Prostate gland (tissue), 2 donors: ENCODE results near the gene ZNF324B. TPM values are rescaled to one million over a fixed set of nuclear protein-coding genes. Genes with fewer than 3 reads are reported as not detected.
"Not testable (repeated sequence)": the region's sequence is repeated elsewhere in the genome, so short reads cannot be mapped to it uniquely, and the experiment has no call there.

Experiments
- DNase-seq: peaks from one replicate; pipeline ENCODE4 v3.0.0-alpha.2; 2019; ENCODE audit warnings: low spot score
- H3K27ac ChIP-seq, 2 donors: fragments of 200-600 bp; sonication (generic); 2 replicates each; pipeline ENCODE4 v1.5.1; 2017 to 2019
- H3K27me3 ChIP-seq: fragments of 200-600 bp; sonication (generic); replicated peaks from 2 replicates; pipeline ENCODE4 v1.5.1; 2019; ENCODE audit not compliant: insufficient read depth
- H3K36me3 ChIP-seq, 2 donors: fragments of 200-600 bp; sonication (generic); 1 replicate in 1 of 2; 2 replicates in 1 of 2; pipeline versions ENCODE4 v1.5.1 to v1.8.1; 2017 to 2019
- H3K4me1 ChIP-seq: fragments of 200-600 bp; sonication (generic); replicated peaks from 2 replicates; pipeline ENCODE4 v1.5.1; 2019
- H3K4me3 ChIP-seq, 2 donors: fragments of 200-600 bp; sonication (generic); 2 replicates each; pipeline ENCODE4 v1.5.1; 2017 to 2019
- H3K9me3 ChIP-seq: fragments of 200-600 bp; sonication (generic); 2 replicates; pipeline ENCODE4 v1.5.1; 2017
- CTCF ChIP-seq, 4 experiments: fragments of 200-600 bp in 2 of 4; fragments of 450-650 bp in 2 of 4; sonication (generic) in 2 of 4; IDR thresholded peaks; 1 replicate in 3 of 4; 2 replicates in 1 of 4; pipeline ENCODE4 v1.5.1; 2016 to 2019; ENCODE audit warnings: antibody characterized with exemption in 4 of 4, mild to moderate bottlenecking in 2 of 4, moderate library complexity in 2 of 4
- POLR2A ChIP-seq: fragments of 450-650 bp; IDR thresholded peaks from one replicate; pipeline ENCODE4 v1.6.1; 2016; ENCODE audit warnings: antibody characterized with exemption, mild to moderate bottlenecking
- POLR2AphosphoS5 ChIP-seq: sonication (generic); formaldehyde crosslinking; IDR thresholded peaks from one replicate; pipeline ENCODE4 v1.6.1; 2017; ENCODE audit warnings: antibody characterized with exemption
- WGBS: methylation state at CpG from one replicate; pipeline ENCODE4 v1.1.5; 2018; 5-methylcytosine and 5-hydroxymethylcytosine counted together
- intact Hi-C: fragments of 100-400 bp; cut with DNase I; formaldehyde crosslinking; loops from one replicate; pipeline ENCODE4 v1.14.2; 2022
- total RNA-seq, 2 donors: library from RNA; depleted of rRNA; stranded (reverse); fragments of >200 nt; gene quantifications; one replicate each; pipeline ENCODE4 v1.1.0, GENCODE V29; 2016

ZNF324B gene
- total RNA-seq, 2 donors from 2014 or later: 10.8 to 16.4 TPM

GRCh38 chr19:58483776-58484175, 32.4 kb downstream of the ZNF324B start:
- Histone ChIP-seq H3K4me3 (no peak overlapping the region), H3K27me3 (no peaks in the 10 kb centered on the region), H3K27ac (no peak overlapping the region), H3K4me1 (no peaks in the 10 kb centered on the region), H3K9me3 (no peaks in the 10 kb centered on the region), H3K36me3 (no peaks in the 10 kb centered on the region)
- TF ChIP-seq CTCF (IDR thresholded peaks at IDR 0.05) (no peak), POLR2AphosphoS5 (no peak), POLR2A (no peak)
- 82% methylated on average over 2 of the region's 2 CpGs for WGBS
- intact Hi-C loops: no loop called here
- DNase-seq: no peak

GRCh38 chr19:58484349-58484748, 32.9 kb downstream of the ZNF324B start:
- H3K4me3 ChIP-seq, H3K9me3 ChIP-seq, intact Hi-C loops, H3K27ac ChIP-seq, DNase-seq, H3K27me3 ChIP-seq, H3K36me3 ChIP-seq, H3K4me1 ChIP-seq: not testable (repeated sequence)
- WGBS: 91% methylated on average over 5 of the region's 5 CpGs

GRCh38 chr19:58491393-58491792, 40.0 kb downstream of the ZNF324B start:
- no peak overlapping the region for H3K4me3 ChIP-seq
- no peak overlapping the region for H3K27ac ChIP-seq
- H3K27me3 ChIP-seq: no peaks in the 10 kb centered on the region
- intact Hi-C loops: no loop called here
- WGBS: 83% methylated on average over 5 of the region's 5 CpGs
- no peak for DNase-seq
- no peaks in the 10 kb centered on the region for H3K36me3 ChIP-seq
- TF ChIP-seq POLR2AphosphoS5 (no peak), CTCF (IDR thresholded peaks at IDR 0.05) (no peak), POLR2A (no peak)
- no peaks in the 10 kb centered on the region for H3K9me3 ChIP-seq
- no peaks in the 10 kb centered on the region for H3K4me1 ChIP-seq

- Histone ChIP-seq H3K36me3 (no peaks in the 10 kb centered on the region), H3K9me3 (no peaks in the 10 kb centered on the region), H3K4me1 (no peaks in the 10 kb centered on the region), H3K4me3 (no peak overlapping the region), H3K27me3 (no peaks in the 10 kb centered on the region), H3K27ac (no peak overlapping the region)
- no peak for DNase-seq
- 92% methylated on average over 14 of the region's 14 CpGs for WGBS
- intact Hi-C loops: no loop called here
- TF ChIP-seq CTCF (IDR thresholded peaks at IDR 0.05) (no peak), POLR2A (no peak), POLR2AphosphoS5 (no peak)
Observed at GRCh38 chr19:58492265-58492664, 40.8 kb downstream of the ZNF324B start.

- no peak for DNase-seq
- no peaks in the 10 kb centered on the region for H3K9me3 ChIP-seq
- H3K4me3 ChIP-seq: no peak overlapping the region
- no peaks in the 10 kb centered on the region for H3K36me3 ChIP-seq
- H3K27me3 ChIP-seq: no peaks in the 10 kb centered on the region
- no peaks in the 10 kb centered on the region for H3K4me1 ChIP-seq
- intact Hi-C loops: no loop called here
- TF ChIP-seq POLR2AphosphoS5 (no peak), CTCF (IDR thresholded peaks at IDR 0.05) (no peak), POLR2A (no peak)
- WGBS: 85% methylated on average over 8 of the region's 8 CpGs
- H3K27ac ChIP-seq: no peak overlapping the region
Observed at GRCh38 chr19:58497634-58498170, 46.3 kb downstream of the ZNF324B start.
